ENCODE data around the gene ABLIM1.

ABLIM1 gene

GRCh38 chr10:114402871-114403540 lies 255.1 kb downstream of the ABLIM1 start:
- ATAC-seq, result no peak

- ATAC-seq, result no peak
These were observed 255.8 kb downstream of the ABLIM1 start for GRCh38 chr10:114402233-114402632.

- no peak for ATAC-seq
These were observed 256.8 kb downstream of the ABLIM1 start for GRCh38 chr10:114401195-114401791.

GRCh38 chr10:114400091-114400490 lies 258.0 kb downstream of the ABLIM1 start:
- no peak for ATAC-seq

GRCh38 chr10:114399576-114399975 lies 258.5 kb downstream of the ABLIM1 start:
- ATAC-seq, result no peak

- no peak for ATAC-seq
These were observed 259.3 kb downstream of the ABLIM1 start for GRCh38 chr10:114398587-114399331.

GRCh38 chr10:114397651-114398145 lies 260.4 kb downstream of the ABLIM1 start:
- no peak for ATAC-seq

- no peak for ATAC-seq
These were observed 261.6 kb downstream of the ABLIM1 start for GRCh38 chr10:114396464-114396863.

- ATAC-seq, result no peak
These were observed 262.6 kb downstream of the ABLIM1 start for GRCh38 chr10:114395366-114396022.

GRCh38 chr10:114394531-114394930 lies 263.5 kb downstream of the ABLIM1 start:
- no peak for ATAC-seq

- no peak for ATAC-seq
These were observed 264.2 kb downstream of the ABLIM1 start for GRCh38 chr10:114393886-114394285.

- no peak for ATAC-seq
These were observed 264.6 kb downstream of the ABLIM1 start for GRCh38 chr10:114393482-114393881.

GRCh38 chr10:114392112-114392835 lies 265.8 kb downstream of the ABLIM1 start:
- ATAC-seq, result no peak

- no peak for ATAC-seq
These were observed 266.5 kb downstream of the ABLIM1 start for GRCh38 chr10:114391599-114391998.

GRCh38 chr10:114389426-114389825 lies 268.6 kb downstream of the ABLIM1 start:
- ATAC-seq, result no peak

- no peak for ATAC-seq
These were observed 269.8 kb downstream of the ABLIM1 start for GRCh38 chr10:114388275-114388674.

- ATAC-seq, result no peak
These were observed 270.3 kb downstream of the ABLIM1 start for GRCh38 chr10:114387784-114388183.

GRCh38 chr10:114386452-114386851 lies 271.6 kb downstream of the ABLIM1 start:
- ATAC-seq, result no peak

GRCh38 chr10:114385557-114385956 lies 272.5 kb downstream of the ABLIM1 start:
- no peak for ATAC-seq

GRCh38 chr10:114384601-114385000 lies 273.5 kb downstream of the ABLIM1 start:
- ATAC-seq, result no peak

GRCh38 chr10:114384181-114384580 lies 273.9 kb downstream of the ABLIM1 start:
- no peak for ATAC-seq
